Measurements from ENCODE around the gene PLCH1. TPM values are rescaled to one million over a fixed set of nuclear protein-coding genes. Genes with fewer than 3 reads are reported as not detected.

PLCH1 gene
- polyA plus RNA-seq, 1 experiment = 0.04 TPM

DNA sequence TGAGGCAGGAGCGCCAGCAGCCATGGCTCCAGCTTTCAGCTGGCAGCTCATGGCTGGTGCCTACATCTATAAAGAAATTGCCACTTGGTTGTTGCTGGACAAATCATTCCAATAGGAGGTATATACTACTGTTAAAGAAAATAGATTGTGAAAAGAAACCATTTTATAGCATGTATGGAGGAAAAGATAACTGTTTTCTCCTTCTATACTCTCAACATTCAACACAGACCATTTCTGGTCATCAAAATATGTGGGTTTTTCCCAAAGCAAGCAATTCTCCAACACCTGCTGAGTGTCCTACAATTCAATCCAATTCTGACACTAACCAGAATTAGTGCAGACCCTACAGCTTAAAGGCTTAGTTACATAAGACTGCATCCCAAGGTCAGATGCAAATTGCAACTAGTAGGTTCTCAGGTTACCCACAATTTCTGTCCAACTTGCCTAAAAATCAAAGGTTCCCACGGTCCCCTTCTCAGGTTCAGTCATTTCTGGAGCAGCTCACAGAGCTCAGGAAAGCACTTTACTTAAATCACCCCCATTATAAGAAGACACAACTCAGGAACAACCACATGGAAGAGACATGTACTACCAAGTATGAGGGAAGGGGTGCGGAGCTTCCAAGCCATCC lies 409.0 kb downstream of the PLCH1 start:
- TF ChIP-seq CTCF (IDR thresholded peaks at IDR 0.05; ENCODE audit: low read depth, low read length) = no peak
- Histone ChIP-seq H3K9me3 (ENCODE audit: control insufficient read depth, insufficient read depth, low read length) (no peaks in the 10 kb centered on the region), H3K4me3 (ENCODE audit: low read depth, low read length) (no peak overlapping the region), H3K27ac (ENCODE audit: low read depth, low read length) (no peak overlapping the region), H3K27me3 (ENCODE audit: control insufficient read depth, insufficient read depth, low read length) (peaks cover 4% of the 10 kb centered on the region)
- no peak for DNase-seq (ENCODE audit: low read depth, low spot score)
- ChIA-PET POLR2A (no interaction called here), CTCF (interaction anchor here (0.6 to 2.3 kb wide), 3 partner anchors 13 to 381 kb away, joined by 3 to 14 read pairs (median 5); no protein-coding TSS in a partner anchor)

DNA sequence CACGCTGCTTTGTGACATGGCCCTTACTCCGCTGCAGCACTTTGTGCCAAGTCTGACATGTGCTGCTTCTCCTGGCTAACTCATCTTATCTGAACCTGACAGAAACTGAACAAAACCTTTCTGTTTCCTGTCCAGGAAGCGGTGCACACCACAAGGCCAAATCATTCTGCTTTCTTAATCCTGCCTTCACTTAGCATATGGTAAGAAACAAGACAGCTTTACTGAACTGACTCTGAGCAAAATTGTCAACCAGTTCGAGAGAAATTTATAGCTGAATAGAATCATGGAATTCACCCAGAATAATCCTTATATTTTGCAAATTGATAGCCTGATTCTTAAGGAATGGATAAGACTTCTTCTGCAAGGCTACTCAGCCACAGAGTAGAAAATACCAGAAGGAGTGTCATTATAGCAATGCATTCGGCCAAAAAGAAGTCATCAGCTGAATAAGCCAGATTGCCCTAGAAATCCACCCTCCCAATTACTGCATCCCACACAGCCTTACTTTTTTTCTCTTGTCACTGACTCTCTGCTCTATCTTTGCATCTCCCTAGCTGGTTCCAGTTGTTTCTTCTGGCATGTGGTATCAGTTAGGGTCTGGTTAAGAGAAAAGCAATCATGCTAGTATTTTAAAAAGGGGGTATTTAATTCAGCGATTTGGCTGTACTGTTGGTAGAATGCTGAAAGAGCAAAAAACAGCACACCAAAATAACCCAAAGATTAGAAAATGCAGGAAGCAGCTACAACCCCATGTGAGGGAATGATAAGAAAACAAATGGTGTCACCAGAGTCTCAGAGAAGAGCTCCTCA lies 409.8 kb downstream of the PLCH1 start:
- no peak overlapping the region for H3K4me3 ChIP-seq (ENCODE audit: low read depth, low read length)

DNA sequence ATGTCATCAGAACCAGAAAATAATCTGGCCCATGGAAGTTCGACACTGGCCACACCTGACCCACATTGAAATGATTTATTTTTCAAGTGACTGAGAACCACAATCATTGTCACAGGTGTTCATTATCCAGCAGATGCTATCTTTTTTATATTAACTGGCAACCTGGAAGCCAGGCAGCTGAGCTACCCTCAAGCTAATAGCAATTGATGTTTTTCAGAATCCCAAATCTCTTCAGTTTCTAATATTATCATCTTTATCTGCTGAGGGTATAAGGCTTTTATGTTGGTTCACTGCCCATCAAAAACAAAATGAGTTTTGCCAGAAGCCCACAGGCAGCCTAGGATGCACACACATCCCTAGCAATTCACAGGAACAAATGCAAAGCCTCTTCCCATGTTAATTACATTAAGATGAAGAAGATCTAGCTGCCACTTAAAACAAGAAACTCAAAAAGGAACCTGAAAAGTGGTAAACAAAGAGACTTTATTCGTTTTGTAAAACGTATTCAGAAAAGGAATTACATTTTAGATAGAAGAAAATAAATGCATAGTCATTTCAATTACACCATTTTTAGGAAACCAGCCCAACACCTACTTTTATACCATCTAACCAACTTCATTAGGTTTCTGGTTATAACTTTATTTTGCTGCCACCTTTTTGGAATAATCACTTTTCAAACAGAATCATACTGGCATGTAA lies 410.5 kb downstream of the PLCH1 start:
- no peak for DNase-seq (ENCODE audit: low read depth, low spot score)
- H3K27ac ChIP-seq (ENCODE audit: low read depth, low read length) = no peak overlapping the region
- ChIA-PET POLR2A (no interaction called here), CTCF (interaction anchor here (1.1 to 2.3 kb wide), 2 partner anchors 11 kb away, joined by 6 to 14 read pairs; no protein-coding TSS in a partner anchor)
- no peaks in the 10 kb centered on the region for H3K9me3 ChIP-seq (ENCODE audit: control insufficient read depth, insufficient read depth, low read length)
- H3K27me3 ChIP-seq (ENCODE audit: control insufficient read depth, insufficient read depth, low read length) = peaks cover 4% of the 10 kb centered on the region
- no peak overlapping the region for H3K4me3 ChIP-seq (ENCODE audit: low read depth, low read length)
- no peak for TF ChIP-seq CTCF (IDR thresholded peaks at IDR 0.05; ENCODE audit: low read depth, low read length)

More for the DNA sequence above, 409.8 kb downstream of the PLCH1 start:
- no peak overlapping the region for H3K27ac ChIP-seq (ENCODE audit: low read depth, low read length)
- no peak for DNase-seq (ENCODE audit: low read depth, low spot score)
- POLR2A ChIA-PET = no interaction called here
- CTCF ChIA-PET = interaction anchor here (0.6 to 2.3 kb wide), 3 partner anchors 12 to 380 kb away, joined by 3 to 14 read pairs (median 5); no protein-coding TSS in a partner anchor
- peaks cover 4% of the 10 kb centered on the region for H3K27me3 ChIP-seq (ENCODE audit: control insufficient read depth, insufficient read depth, low read length)
- no peaks in the 10 kb centered on the region for H3K9me3 ChIP-seq (ENCODE audit: control insufficient read depth, insufficient read depth, low read length)
- no peak for TF ChIP-seq CTCF (IDR thresholded peaks at IDR 0.05; ENCODE audit: low read depth, low read length)

DNA sequence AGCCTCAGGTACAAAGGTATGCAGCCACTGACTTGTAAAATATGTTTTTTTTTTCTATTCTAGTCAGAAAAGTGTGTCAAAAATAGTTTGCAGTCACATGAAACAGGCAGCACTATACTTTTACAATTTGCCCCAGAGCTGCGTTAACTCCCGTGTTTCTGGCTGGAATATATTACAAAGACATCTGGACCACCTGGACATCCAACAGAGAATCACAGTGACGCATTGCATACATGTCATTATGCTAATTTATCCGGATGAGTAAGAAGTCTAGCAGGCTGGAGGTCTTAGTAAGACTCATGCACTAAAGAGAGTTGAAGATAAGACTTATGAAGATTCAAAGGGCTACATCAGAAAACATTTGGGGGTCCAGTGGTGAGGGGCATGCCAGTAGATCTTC lies 412.2 kb downstream of the PLCH1 start:
- no peaks in the 10 kb centered on the region for H3K9me3 ChIP-seq (ENCODE audit: control insufficient read depth, insufficient read depth, low read length)
- no peak overlapping the region for H3K4me3 ChIP-seq (ENCODE audit: low read depth, low read length)
- TF ChIP-seq CTCF (IDR thresholded peaks at IDR 0.05; ENCODE audit: low read depth, low read length) = no peak
- POLR2A ChIA-PET = no interaction called here
- CTCF ChIA-PET = no interaction called here
- H3K27me3 ChIP-seq (ENCODE audit: control insufficient read depth, insufficient read depth, low read length) = peaks cover 4% of the 10 kb centered on the region
- no peak overlapping the region for H3K27ac ChIP-seq (ENCODE audit: low read depth, low read length)
- DNase-seq (ENCODE audit: low read depth, low spot score) = no peak
